Left lung (tissue), 10 donors: ENCODE results near the gene SLC27A2. TPM values are rescaled to one million over a fixed set of nuclear protein-coding genes. Genes with fewer than 3 reads are reported as not detected.

Source experiments
- ATAC-seq: fragments of 200-7000 bp; cut with Tn5 transposase; one replicate; pipeline ENCODE4 v1.9.1; 2020; ENCODE audit warnings: moderate library complexity
- DNase-seq, 4 donors: peaks; one replicate each; pipeline ENCODE4 v3.0.0-alpha.2; 2013 to 2020
- H3K27ac ChIP-seq, 2 donors: fragments of 200-600 bp; sonication (generic) in 1 of 2; one replicate each; pipeline versions ENCODE4 v1.5.0 to v1.8.0; 2020 to 2021
- H3K27me3 ChIP-seq, 2 donors: fragments of 200-600 bp; sonication (generic) in 1 of 2; one replicate each; pipeline versions ENCODE4 v1.5.0 to v1.8.0; 2020 to 2021
- H3K36me3 ChIP-seq, 2 donors: fragments of 200-600 bp; sonication (generic) in 1 of 2; one replicate each; pipeline versions ENCODE4 v1.5.0 to v1.8.0; 2020 to 2021
- H3K4me1 ChIP-seq, 2 donors: fragments of 200-600 bp; one replicate each; pipeline ENCODE4 v1.8.0; 2021
- H3K4me3 ChIP-seq, 2 donors: fragments of 200-600 bp; sonication (generic) in 1 of 2; one replicate each; pipeline versions ENCODE4 v1.5.0 to v1.8.0; 2020 to 2021; ENCODE audit warnings: mild to moderate bottlenecking in 1 of 2
- H3K9me3 ChIP-seq, 2 donors: fragments of 200-600 bp; sonication (generic) in 1 of 2; one replicate each; pipeline versions ENCODE4 v1.5.0 to v1.8.0; 2020 to 2021
- CTCF ChIP-seq, 2 donors: fragments of 200-600 bp; sonication (generic) in 1 of 2; IDR thresholded peaks; one replicate each; pipeline versions ENCODE4 v1.5.0 to v1.8.0; 2021; ENCODE audit warnings: antibody characterized with exemption in 2 of 2
- intact Hi-C, 2 donors: fragments of 100-400 bp; cut with DNase I; formaldehyde crosslinking; loops; one replicate each; pipeline versions ENCODE4 v1.11.2 to v1.14.2; 2022
- polyA plus RNA-seq, 6 donors: library from polyadenylated mRNA; unstranded; fragments of 120-200 nt; gene quantifications; one replicate each; pipeline ENCODE4 v1.2.1, GENCODE V29; 2013; ENCODE audit not compliant: insufficient read length in 6 of 6
- total RNA-seq, 2 donors: library from RNA; stranded (reverse); fragmentation: NEBNext Ultra II Directional; extraction: Animal tissue kit (Norgen Biotek cat#: 25700); gene quantifications; one replicate each; pipeline ENCODE4 v1.2.1, GENCODE V29; 2021
- donor health status: DM: no; HTN: yes; CAD: no.
- donor health status: DM: no; HTN: no; CAD: no.

SLC27A2 gene
- total and polyA plus RNA-seq, 8 donors, result 2.0 to 11.3 (median 5.4) TPM

GRCh38 chr15:50252556-50252955 is 70.6 kb downstream of the SLC27A2 start:
- intact Hi-C loops, result no loop called here
- no peak for ATAC-seq
- no peak overlapping the region for H3K27ac ChIP-seq
- no peak for DNase-seq
- H3K27me3 ChIP-seq, result no peaks in the 10 kb centered on the region
- peaks cover 0 to 17% of the 10 kb centered on the region in 2 donors for H3K4me1 ChIP-seq
- no peak overlapping the region for H3K4me3 ChIP-seq
- no peak for TF ChIP-seq CTCF (IDR thresholded peaks at IDR 0.05)
- no peaks in the 10 kb centered on the region for H3K9me3 ChIP-seq
- H3K36me3 ChIP-seq, result no peaks in the 10 kb centered on the region

- Histone ChIP-seq H3K27me3 (no peaks in the 10 kb centered on the region), H3K27ac (no peak overlapping the region), H3K4me3 (no peak overlapping the region), H3K4me1 (peaks cover 0 to 25% of the 10 kb centered on the region in 2 donors), H3K36me3 (no peaks in the 10 kb centered on the region), H3K9me3 (no peaks in the 10 kb centered on the region)
- DNase-seq (no peak), ATAC-seq (peak; percentile 57)
- intact Hi-C loops, result no loop called here
- TF ChIP-seq CTCF (IDR thresholded peaks at IDR 0.05), result no peak
Observed at GRCh38 chr15:50256188-50257041, 74.4 kb downstream of the SLC27A2 start.

GRCh38 chr15:50257332-50257731 is 75.3 kb downstream of the SLC27A2 start:
- no peak for ATAC-seq
- H3K27ac ChIP-seq, result no peak overlapping the region
- intact Hi-C loops, result no loop called here

GRCh38 chr15:50257924-50258323 is 75.9 kb downstream of the SLC27A2 start:
- intact Hi-C loops, result no loop called here
- no peaks in the 10 kb centered on the region for H3K27me3 ChIP-seq
- H3K4me1 ChIP-seq, result peaks cover 0 to 33% of the 10 kb centered on the region in 2 donors
- H3K9me3 ChIP-seq, result no peaks in the 10 kb centered on the region
- no peak overlapping the region for H3K4me3 ChIP-seq
- H3K27ac ChIP-seq, result peak overlapping the region in 1 of 2 donors; percentile 43
- no peak for DNase-seq
- peak; percentile 69 for ATAC-seq
- no peaks in the 10 kb centered on the region for H3K36me3 ChIP-seq
- TF ChIP-seq CTCF (IDR thresholded peaks at IDR 0.05), result no peak

More at GRCh38 chr15:50257332-50257731, 75.3 kb downstream of the SLC27A2 start:
- no peaks in the 10 kb centered on the region for H3K36me3 ChIP-seq
- H3K27me3 ChIP-seq, result no peaks in the 10 kb centered on the region
- TF ChIP-seq CTCF (IDR thresholded peaks at IDR 0.05), result no peak
- H3K4me3 ChIP-seq, result no peak overlapping the region
- no peaks in the 10 kb centered on the region for H3K9me3 ChIP-seq
- H3K4me1 ChIP-seq, result peaks cover 0 to 27% of the 10 kb centered on the region in 2 donors
- no peak for DNase-seq

- DNase-seq, result no peak
- Histone ChIP-seq H3K4me1 (peaks cover 0 to 34% of the 10 kb centered on the region in 2 donors), H3K4me3 (no peak overlapping the region), H3K36me3 (no peaks in the 10 kb centered on the region), H3K27ac (no peak overlapping the region), H3K9me3 (no peaks in the 10 kb centered on the region), H3K27me3 (no peaks in the 10 kb centered on the region)
- no peak for ATAC-seq
- no peak for TF ChIP-seq CTCF (IDR thresholded peaks at IDR 0.05)
- intact Hi-C loops, result no loop called here
Observed at GRCh38 chr15:50259276-50259675, 77.3 kb downstream of the SLC27A2 start.
